Neutrophil (primary cell): ENCODE data around the gene CTXN1.

Experiments
- H3K27ac ChIP-seq: fragments of 200-600 bp; sonication (generic); 2 replicates; pipeline ENCODE4 v1.5.1; 2016; ENCODE audit warnings: mild to moderate bottlenecking, moderate library complexity
- H3K27me3 ChIP-seq: fragments of 200-600 bp; sonication (generic); 2 replicates; pipeline ENCODE4 v1.6.0; 2016; ENCODE audit warnings: mild to moderate bottlenecking
- H3K36me3 ChIP-seq: fragments of 200-600 bp; sonication (generic); 2 replicates; pipeline ENCODE4 v1.5.1; 2017
- H3K4me1 ChIP-seq, 2 experiments: fragments of 200-600 bp in 1 of 2; sonication (generic) in 1 of 2; 1 replicate in 1 of 2; 2 replicates in 1 of 2; pipeline versions ENCODE4 v1.5.1 to v1.6.1; 2013 to 2016; ENCODE audit warnings: low read depth in 1 of 2, low read length in 1 of 2, mild to moderate bottlenecking in 1 of 2, moderate library complexity in 1 of 2; ENCODE audit not compliant: control insufficient read depth in 1 of 2, insufficient read depth in 1 of 2
- H3K4me3 ChIP-seq, 2 experiments: fragments of 200-600 bp in 1 of 2; sonication (generic) in 1 of 2; 1 replicate in 1 of 2; 2 replicates in 1 of 2; pipeline ENCODE4 v1.5.1; 2013 to 2016; ENCODE audit warnings: low read depth in 1 of 2, low read length in 1 of 2, mild to moderate bottlenecking in 1 of 2, moderate library complexity in 1 of 2
- H3K9me3 ChIP-seq: fragments of 200-600 bp; sonication (generic); 2 replicates; pipeline ENCODE4 v1.5.1; 2016
- CTCF ChIP-seq: fragments of 200-600 bp; sonication (generic); IDR thresholded peaks from 2 replicates; pipeline ENCODE4 v1.5.1; 2016; ENCODE audit warnings: antibody characterized with exemption

CTXN1 gene

GRCh38 chr19:7969555-7969939 lies 43.6 kb upstream of the CTXN1 start:
- Histone ChIP-seq H3K9me3 (no peaks in the 10 kb centered on the region), H3K27ac (no peak overlapping the region), H3K4me1 (no peaks in the 10 kb centered on the region), H3K27me3 (no peaks in the 10 kb centered on the region), H3K36me3 (peaks cover 81% of the 10 kb centered on the region), H3K4me3 (no peak overlapping the region)
- TF ChIP-seq CTCF, result no peak

GRCh38 chr19:7968796-7969554 lies 43.0 kb upstream of the CTXN1 start:
- H3K4me3 ChIP-seq, result no peak overlapping the region
- no peaks in the 10 kb centered on the region for H3K4me1 ChIP-seq
- no peak overlapping the region for H3K27ac ChIP-seq
- no peaks in the 10 kb centered on the region for H3K27me3 ChIP-seq
- TF ChIP-seq CTCF, result no peak
- no peaks in the 10 kb centered on the region for H3K9me3 ChIP-seq
- H3K36me3 ChIP-seq, result peaks cover 80% of the 10 kb centered on the region

DNA sequence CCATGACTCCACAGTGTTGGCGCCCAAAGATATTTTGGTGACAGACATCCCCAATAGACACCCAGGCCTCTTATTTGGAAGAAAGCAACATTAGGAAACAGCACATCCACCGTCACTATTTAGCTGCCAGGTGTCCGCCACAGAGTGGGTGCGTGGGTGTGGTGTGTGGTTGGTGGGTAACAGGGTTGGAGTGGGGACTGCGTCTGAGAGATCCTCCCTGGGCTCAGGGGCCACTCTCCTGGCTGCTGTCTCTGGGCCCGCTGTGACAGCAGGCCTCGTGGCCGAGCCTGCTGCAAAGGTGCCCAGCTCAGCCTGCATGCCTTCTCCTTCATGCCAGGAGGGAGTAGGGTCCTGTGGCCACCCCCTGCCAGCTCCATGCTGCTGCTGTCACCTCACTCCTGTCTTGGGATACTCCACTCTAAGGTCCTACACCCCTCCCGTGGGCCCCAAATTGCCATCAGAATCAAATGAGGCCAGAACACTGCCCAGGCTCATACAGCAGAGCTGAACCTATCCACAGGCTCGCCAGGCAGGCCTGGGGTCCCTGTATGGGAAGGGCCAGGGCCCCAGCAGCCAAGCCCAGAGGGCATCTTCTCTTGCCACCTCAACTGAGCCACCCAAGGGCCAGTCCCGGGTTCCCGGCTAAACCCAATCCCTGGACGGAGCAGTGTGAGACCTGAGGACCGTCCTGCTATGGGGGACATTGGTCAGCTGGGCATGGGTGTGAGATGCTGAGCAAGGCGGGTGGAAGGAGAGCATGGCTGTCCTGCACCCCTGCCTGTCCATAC lies 42.3 kb upstream of the CTXN1 start:
- H3K4me1 ChIP-seq, result no peaks in the 10 kb centered on the region
- no peak overlapping the region for H3K27ac ChIP-seq
- no peak overlapping the region for H3K4me3 ChIP-seq
- no peak for TF ChIP-seq CTCF
- no peaks in the 10 kb centered on the region for H3K9me3 ChIP-seq
- peaks cover 80% of the 10 kb centered on the region for H3K36me3 ChIP-seq
- H3K27me3 ChIP-seq, result no peaks in the 10 kb centered on the region

- Histone ChIP-seq H3K4me1 (peaks cover 0 to 5% of the 10 kb centered on the region in 2 experiments), H3K27ac (no peak overlapping the region), H3K36me3 (peaks cover 81% of the 10 kb centered on the region), H3K27me3 (no peaks in the 10 kb centered on the region), H3K9me3 (no peaks in the 10 kb centered on the region), H3K4me3 (no peak overlapping the region)
- no peak for TF ChIP-seq CTCF
These were observed 40.2 kb upstream of the CTXN1 start for GRCh38 chr19:7965921-7966665.

- no peaks in the 10 kb centered on the region for H3K27me3 ChIP-seq
- H3K4me1 ChIP-seq, result peaks cover 0 to 5% of the 10 kb centered on the region in 2 experiments
- H3K4me3 ChIP-seq, result no peak overlapping the region
- no peaks in the 10 kb centered on the region for H3K9me3 ChIP-seq
- no peak for TF ChIP-seq CTCF
- H3K36me3 ChIP-seq, result peaks cover 85% of the 10 kb centered on the region
- no peak overlapping the region for H3K27ac ChIP-seq
These were observed 39.4 kb upstream of the CTXN1 start for GRCh38 chr19:7965259-7965841.
